Upper lobe of left lung (tissue), 4 donors: ENCODE data around the gene MYMK.

Experiments
- CTCF ChIP-seq, 6 experiments: fragments of 450-650 bp in 4 of 6; fragments of 200-600 bp in 2 of 6; sonication (generic) in 2 of 6; IDR thresholded peaks; one replicate each; pipeline ENCODE4 v1.5.1; 2016 to 2019; ENCODE audit warnings: antibody characterized with exemption in 6 of 6
- POLR2AphosphoS5 ChIP-seq, 2 donors: sonication (generic); formaldehyde crosslinking; IDR thresholded peaks; one replicate each; pipeline ENCODE4 v1.5.1; 2017; ENCODE audit warnings: antibody characterized with exemption in 2 of 2

DNA sequence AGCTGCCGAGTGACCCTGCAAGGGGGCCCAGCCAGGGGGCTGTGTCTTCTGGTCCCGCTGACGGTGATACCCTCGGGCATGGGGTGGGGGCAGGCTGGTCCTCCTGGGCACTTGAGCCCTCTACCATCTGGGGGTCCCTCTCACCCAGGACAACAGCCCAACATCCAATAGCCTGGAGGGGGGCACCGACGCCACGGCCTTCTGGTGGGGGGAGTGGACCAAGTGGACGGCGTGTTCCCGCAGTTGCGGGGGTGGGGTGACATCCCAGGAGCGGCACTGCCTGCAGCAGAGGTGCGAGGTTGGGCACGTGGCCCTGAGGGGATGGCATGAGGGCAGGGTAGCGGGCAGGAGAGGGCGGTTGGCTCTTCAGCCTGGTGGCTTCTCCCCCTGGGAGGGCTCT lies 12.5 kb upstream of the MYMK start:
- TF ChIP-seq CTCF (IDR thresholded peaks at IDR 0.05) (no peak), POLR2AphosphoS5 (IDR thresholded peaks at IDR 0.05) (no peak)
